OCI-M1 (cell line): ENCODE measurements around the gene STYX.
A peak's percentile ranks its signal among the peaks of the same experiment; 100 is the strongest.
"Not testable (repeated sequence)": the region's sequence is repeated elsewhere in the genome, so short reads cannot be mapped to it uniquely, and the experiment has no call there.

ENCODE experiments used
- DNase-seq: peaks from one replicate; lab custom pipeline; 2025; lab: John Stamatoyannopoulos, UW

Gene STYX

DNA sequence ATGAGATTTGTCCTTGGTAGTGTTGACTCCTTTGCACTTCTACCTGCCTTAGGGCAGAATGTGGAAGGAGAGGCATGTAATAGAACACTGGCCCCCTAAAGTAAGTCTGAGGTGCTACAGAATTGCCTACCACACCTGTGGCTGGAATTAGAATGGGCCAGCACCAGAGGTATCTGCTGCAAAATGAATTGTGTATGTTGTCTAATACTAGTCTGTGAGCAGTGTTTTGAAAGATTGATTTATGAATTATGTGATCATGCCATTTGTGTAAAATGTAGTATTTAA is 5.7 kb upstream of the STYX start:
- no peak for DNase-seq

DNA sequence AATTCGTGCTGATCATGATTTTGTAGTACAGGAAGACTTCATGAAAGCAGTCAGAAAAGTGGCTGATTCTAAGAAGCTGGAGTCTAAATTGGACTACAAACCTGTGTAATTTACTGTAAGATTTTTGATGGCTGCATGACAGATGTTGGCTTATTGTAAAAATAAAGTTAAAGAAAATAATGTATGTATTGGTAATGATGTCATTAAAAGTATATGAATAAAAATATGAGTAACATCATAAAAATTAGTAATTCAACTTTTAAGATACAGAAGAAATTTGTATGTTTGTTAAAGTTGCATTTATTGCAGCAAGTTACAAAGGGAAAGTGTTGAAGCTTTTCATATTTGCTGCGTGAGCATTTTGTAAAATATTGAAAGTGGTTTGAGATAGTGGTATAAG is 2.5 kb upstream of the STYX start:
- not testable (repeated sequence) for DNase-seq

DNA sequence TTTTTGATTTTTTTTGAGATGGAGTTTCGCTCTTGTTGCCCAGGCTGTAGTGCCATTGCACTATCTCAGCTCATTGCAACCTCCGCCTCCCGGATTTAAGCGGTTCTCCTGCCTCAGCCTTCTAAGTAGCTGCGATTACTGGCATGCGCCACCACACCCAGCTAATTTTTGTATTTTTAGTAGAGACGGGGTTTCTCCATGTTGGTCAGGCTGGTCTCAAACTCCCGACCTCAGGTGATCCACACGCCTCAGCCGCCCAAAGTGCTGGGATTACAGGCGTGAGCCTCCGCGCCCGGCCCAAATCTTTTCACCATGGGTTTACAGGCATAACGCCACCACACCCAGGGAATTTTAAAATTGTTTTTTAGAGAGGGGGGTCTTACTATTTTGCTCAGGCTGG is 931 bp upstream of the STYX start:
- DNase-seq = not testable (repeated sequence)

DNA sequence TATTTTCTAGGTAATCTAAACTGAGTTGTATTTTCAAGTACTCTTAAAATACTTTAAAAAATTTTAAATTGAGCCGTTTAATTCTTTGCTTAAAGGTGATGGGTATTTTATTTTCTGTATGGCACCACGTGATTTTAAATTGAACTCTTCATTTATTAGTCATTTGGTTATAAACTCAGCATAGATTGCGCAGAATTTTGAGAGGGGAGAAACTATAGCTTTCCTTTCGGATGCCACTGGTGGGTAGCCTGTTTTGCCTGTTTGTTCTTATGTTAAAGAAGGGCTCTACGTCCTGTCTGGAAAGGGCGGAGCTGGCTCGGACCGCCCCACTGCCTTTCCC is 411 bp upstream of the STYX start:
- no peak for DNase-seq

DNA sequence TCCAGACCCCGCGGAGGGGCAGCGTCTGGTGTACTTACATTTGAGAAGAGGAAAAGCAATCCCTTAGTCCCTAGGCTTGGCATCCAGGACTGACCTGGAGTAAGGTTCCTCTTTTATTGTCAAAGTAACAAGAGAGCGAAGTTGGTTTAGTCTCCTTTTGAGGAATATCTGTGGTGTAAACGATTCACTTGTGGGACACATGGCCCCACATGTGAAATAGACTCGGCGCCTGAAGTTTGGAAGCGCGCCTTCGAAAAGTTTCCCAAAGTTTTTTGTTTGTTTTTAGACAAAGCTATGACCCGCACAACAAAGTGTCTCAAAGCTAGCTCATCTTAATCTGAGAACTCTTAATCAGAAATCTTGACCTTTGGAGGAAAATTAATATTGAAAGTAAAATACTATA is 744 bp downstream of the STYX start:
- peak; percentile 62 for DNase-seq

DNA sequence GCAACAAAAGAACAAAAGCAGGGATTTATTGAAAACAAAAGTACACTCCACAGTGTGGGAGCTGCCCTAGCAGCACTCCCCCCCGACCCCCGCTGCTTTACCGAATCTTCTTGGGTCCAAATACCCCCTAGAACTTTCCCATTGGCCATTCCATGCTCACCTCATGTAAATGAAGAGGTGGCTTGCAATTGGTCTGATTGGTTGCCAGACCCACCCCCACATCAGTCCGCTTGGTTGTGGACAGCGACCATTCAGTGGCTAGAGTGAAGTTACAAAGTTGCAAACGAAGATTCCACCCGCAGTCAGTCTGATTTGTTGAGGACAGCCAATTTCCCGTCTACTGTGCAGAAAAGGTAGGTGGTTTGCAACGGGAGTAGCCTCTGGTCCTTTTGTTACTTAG is 3.9 kb downstream of the STYX start:
- DNase-seq = no peak

DNA sequence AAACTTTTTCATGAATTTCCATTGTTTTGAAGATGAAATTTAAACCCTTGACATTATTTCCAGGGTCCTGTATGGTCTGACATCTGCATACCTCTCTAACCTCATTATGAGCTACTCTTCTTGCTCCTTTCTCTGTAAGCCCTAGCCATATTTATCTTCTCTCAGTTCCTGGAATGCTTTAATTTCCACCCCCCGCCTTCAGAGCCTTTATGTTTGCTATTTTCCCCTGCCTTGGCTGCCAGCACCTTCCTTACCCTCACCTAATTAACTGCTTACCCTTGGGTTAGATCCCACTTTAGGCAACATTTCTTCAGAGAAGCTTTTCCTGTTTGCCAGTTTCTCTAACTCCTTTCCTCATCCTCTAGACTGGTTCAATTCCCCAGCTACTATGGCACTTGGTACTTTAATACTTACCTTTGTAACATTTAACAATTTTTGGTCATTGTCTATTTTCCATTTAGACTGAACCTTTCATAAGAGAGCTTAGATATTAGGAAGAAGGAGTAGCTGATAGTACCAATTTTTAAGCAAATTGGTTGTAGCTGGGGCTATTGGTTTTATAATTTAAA is 6.0 kb downstream of the STYX start:
- peak; percentile 19 for DNase-seq

DNA sequence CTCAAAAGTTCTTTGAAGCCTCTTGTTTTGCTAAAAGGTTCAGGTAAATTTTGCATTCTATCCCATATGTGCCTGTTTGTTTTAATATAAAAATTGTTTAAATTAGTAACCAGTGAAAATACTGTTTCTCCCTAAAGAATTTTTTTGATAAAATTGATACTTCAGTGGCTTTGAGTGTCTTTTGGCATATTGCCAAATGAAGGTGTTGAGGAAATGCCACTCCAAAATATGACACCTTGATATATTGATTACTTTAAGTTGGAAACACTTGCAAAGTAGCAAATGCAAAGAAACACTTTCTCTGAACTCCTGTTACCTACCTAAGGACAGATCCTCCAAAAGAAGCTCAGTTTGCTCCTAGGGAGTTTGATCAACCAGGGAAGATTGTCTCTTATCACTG is 8.4 kb downstream of the STYX start:
- peak; percentile 11 for DNase-seq

DNA sequence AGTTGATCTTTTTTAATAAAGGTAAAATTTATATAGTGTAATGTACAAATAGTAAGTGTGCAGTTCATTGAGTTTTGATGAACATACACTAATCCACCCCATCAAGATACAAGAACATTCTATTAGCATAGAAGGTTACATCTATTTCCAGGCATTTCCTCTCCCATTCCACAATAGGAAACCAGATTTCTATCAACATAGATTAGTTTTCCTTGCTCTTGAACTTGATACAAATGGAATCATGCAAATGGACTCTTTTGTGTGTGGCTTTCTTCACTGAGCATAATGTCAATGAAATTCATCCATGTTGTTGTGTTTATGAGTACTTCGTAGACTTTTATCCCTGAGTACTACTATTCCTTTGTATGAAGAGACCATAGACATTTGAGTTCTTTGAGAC is 10.8 kb downstream of the STYX start:
- DNase-seq = no peak

DNA sequence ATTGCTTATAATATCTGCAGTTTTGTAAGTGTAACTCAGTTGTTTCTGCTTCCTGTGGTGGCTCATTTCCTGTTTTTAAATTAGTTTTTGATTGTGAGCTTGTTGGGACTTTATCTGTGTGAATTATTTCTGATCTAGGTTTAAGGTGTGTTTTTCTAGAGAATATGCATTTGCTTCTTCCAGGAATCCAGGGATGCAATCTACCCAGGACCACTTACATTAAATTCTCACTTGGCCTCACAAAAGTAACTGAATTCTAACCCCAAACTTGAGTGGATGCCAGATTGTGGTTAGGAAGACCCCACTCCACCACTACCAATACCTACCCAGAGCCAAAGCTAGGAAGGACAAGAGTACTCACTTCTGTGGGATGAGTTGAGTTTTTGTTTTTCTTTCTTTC is 11.9 kb downstream of the STYX start:
- DNase-seq = no peak

DNA sequence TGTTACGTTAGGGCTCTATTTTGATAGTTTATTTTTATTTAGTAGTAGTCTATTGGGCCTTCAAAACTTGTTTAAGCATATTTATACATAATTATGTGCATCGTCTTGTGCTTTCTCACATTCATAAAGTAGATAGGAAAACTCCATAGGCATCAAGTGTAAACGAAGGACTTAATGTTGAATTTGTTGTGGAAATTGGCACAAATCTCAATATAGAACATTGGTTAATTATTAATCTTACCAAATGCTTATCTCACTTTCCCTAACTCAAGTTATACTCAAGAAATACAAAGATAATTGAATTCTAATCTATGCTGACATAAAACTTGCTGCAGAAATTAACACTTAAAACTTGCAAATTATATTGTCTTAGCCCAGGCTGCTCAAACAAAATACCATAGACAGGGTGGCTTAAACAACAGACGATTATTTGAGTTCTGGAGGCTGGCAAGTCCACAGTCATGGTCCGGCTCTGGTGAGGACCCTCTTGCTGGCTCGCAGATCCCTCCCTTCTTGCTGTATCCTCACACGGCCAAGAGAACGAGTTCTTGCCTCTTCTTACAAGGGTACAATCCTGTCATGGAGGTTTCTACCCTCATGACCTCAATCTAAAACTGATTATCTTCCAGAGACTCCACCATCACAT is 18.8 kb downstream of the STYX start:
- no peak for DNase-seq

DNA sequence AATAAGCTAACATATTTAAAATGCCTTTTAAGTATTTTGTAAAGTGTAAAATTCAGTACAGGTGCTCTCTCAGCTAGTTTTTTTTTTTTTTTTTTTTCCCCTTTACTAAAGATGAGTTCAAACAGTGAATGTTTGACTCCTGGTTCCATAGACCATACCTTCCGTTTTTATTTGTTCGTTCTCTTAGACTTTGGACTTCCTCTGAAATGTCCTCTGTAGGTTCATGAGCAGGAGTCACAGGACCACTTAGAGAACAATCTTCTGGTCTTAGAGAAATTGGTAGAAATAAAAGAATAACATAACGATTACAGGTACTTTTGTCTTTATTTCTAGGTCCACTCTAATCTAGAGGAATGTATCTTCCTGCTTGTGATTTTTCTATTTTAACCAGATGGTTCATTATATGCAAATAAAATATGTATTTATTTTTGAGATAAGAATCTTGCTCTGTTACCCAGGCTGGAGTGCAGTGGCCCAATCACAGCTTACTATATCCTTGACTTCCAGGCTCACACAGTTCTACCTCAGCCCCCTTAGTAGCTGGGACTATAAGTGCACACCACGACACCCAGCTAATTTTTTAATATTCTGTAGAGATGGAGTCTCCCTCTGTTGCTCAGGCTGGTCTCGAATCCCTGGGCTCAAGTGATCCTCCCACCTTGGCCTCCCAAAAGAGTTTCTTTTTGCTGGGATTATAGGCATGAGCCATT is 25.8 kb downstream of the STYX start:
- DNase-seq = no peak

DNA sequence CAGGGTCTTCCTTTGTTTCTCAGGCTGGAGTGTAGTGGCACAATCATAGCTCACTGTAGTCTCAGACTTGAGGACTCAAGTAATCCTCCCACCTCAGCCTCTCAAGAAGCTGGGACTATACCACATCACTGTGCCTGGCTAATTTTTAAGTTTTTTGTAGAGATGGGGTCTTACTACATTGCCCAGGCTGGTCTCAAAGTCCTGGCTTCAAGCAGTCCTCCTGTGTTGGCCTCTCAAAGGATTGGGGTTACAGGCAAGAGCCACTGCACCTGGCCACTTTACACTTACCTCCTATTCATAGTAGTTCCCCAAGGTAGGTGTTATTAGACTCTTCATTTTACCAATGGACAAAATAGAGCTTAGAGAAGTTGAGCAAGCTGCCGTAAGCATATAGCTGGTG is 29.2 kb downstream of the STYX start:
- DNase-seq = no peak

DNA sequence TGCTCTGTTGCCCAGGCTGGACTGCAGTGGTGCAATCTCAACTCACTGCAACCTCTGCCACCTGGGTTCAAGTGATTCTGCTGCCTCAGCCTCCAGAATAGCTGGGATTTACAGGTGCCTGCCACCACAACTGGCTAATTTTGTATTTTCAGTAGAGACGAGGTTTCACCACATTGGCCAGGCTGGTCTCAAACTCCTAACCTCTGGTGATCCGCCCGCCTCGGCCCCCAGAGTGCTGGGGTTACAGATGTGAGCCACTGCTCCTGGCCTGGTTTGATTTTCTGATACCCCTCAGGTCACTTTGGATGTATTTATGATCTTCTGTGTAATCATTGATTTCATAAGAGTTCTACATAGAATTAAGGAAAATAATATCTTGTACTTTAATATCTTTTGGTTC is 33.0 kb downstream of the STYX start:
- not testable (repeated sequence) for DNase-seq

DNA sequence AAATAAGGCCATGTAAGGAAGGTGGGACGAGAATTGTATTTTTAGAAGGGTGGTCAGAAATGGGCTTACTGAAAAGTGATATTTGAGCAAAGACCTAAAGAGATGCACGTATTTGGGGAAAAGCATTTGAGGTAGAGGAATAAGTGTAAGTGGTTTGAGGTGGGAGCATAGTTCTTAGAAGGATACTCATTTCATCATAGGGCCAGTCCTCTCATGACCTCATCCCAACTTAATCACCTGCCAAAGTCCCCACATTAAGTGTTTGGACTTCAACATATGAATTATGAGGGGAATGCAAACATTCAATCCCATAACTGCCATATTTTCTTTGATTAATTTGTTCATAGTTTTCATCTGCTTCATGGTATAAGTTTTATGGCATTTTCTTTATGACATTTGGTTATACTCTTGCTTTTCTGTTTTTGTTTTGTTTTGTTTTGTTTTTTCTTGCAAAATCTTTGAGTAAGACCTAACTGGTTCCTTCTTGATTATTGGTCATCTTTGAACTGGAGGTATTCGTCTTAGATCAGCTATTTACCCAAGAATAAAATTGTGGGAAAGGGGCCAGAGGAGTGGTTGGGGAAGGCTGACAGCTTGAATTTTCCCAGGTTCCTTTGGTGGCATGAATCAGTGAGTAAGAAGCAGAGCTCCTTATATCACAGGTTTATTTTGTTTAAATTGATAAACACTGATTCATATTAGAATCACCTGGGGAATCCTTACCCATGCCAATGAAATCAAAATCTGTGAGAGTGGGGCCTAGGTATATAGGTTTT is 37.3 kb downstream of the STYX start:
- no peak for DNase-seq

DNA sequence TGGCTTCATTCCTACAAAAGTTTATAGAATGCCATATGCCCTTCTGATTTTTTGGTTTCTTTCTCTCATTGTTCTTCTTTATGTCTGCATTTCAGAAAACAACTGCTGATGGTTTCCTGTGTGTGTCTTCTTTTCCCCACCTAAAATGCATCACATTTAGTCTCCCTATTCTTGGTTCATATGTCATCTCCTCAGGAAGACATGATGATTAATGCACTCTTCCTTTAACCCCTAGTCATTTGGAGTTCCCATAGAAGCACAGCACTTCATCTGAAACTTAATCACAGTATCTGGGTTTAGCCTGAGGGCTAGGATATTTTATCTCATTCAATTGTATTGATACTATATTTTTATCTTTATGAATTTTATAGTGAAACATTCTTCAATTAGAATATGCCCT is 39.9 kb downstream of the STYX start:
- no peak for DNase-seq

DNA sequence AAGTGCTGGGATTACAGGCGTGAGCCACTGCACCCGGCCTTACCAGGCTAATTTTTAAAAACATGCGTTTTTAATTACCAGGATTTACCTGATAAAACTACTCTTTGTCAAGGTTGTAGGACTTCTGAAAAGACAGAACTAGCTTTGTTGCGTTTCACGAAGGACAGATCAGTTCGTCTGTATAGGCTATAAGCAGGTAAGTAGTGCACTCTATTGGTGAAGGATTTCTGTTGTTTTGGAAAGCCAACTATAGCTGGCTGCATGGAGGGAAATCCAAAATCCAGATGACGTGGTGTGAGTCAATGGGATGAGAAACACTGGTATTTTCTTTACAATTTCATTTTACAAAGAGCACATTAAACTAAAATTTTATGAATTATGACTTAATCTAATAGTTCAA is 46.9 kb downstream of the STYX start:
- DNase-seq = no peak

DNA sequence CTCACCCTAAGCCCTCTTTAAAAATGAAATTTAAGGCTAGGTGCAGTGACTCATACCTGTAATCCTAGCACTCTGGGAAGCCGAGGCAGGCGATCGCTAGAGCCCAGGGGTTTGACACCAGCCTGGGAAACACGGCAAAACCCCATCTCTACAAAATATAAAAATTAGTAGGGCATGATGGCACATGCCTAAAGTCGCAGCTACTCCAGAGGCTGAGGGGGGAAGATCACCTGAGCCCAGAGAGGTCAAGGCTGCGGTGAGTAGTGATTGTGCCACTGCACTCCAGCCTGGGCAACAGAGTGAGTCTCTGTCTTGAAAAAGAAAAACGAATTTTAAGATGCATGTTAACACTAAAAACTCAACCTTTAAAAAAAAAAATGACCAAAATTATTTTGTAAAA is 48.7 kb downstream of the STYX start:
- no peak for DNase-seq

DNA sequence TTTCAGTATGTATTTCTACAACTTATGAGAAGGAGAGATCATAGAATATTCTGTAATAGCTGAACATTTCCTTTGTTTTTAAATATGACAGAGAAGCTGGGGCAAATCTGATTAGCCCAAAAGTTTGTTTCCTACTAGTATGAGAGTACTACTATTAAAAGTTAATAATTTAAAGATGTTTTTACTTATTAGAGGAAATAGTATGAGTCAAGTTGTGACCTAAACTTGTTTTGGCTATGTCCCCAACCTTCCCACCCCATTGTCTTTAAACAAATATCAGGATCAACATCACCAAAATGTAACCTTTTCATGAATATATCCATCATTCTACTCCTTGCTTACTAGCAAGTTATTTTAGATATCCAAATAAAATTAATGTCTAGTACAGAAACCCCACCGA is 50.9 kb downstream of the STYX start:
- DNase-seq = no peak

DNA sequence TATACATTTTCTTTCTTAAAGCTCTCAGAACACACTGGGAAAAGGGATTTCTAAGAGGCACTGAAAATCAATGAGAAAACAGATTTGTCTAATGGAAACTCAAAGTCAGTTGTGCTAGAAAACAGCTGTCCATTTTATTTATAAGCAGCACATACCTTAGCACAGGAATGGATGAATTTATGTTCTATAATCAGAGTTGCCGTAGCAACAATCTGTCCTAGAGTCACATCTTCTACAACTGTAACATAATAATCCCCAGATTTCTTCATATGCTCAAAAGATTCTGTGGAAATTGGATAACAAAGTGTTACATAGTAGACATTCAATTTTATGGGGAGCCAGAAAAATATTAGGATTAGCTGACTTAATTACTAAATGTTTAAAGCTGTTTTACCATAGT is 51.7 kb downstream of the STYX start:
- DNase-seq = no peak

DNA sequence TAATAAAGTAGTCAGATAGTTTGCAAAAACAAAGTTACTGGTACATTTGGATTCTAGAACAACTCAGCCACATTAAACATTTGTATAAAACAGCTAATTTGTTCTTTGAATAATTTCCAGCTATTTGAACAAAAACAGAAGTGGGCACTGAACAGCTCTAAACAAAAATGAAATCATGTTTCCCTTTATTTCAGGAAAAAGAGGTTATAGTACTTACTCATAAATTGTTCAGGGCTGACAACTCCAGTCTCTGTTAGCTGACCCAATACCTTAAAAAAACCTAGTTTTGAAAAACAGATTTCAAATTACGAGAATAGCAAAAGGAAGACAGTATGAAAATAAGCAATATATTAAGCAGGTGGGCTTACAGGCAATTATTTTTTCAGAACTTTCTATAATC is 53.2 kb downstream of the STYX start:
- no peak for DNase-seq

DNA sequence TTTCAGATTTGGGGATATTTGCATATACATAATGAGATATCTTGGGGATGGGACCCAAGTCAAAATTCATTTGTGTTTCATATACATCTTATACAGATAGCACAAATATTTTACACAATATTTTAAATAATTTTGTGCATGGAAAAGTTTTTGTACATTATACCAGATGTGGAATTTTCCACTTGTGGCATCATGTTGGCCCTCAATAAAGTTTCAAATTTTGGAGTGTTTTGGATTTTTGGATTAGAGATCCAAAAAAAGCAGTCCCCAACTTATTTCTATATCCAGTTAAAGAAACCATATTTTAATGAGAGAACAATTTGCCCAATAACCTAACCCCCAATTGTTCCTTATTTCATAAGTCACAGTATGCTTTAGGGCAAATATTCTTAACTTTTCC is 56.9 kb downstream of the STYX start:
- DNase-seq = no peak

DNA sequence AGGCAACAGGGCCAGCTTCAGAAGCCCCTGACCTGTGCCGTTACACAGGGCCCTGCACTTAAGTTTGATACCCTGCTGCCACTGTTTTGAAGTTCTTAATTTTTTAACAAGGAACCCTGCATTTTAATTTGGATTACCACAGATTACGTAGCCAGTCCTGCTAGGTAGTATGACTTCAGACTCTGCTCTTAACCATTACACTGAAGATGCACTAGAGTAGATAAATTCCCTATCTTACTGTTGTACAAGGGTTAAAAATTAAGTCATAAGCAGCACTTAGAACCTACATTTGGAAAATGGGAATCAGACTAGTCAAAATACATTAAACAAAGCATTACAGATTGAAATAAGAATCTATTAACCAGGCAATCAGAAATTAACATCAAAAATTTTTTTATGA is 59.2 kb downstream of the STYX start:
- peak; percentile 33 for DNase-seq
